GM23338 (cell line): ENCODE data around the gene TBP. TPM values are rescaled to one million over a fixed set of nuclear protein-coding genes. Genes with fewer than 3 reads are reported as not detected.
"Not testable (repeated sequence)": the region's sequence is repeated elsewhere in the genome, so short reads cannot be mapped to it uniquely, and the experiment has no call there.

ENCODE experiments used
- ATAC-seq: fragments of 200-7000 bp; cut with Tn5 transposase; 3 replicates; pipeline ENCODE4 v1.9.1; 2020
- DNase-seq: peaks from one replicate; pipeline ENCODE4 v3.0.0-alpha.2; 2015; ENCODE audit warnings: low spot score
- H2AFZ ChIP-seq: fragments of 200-600 bp; sonication (generic); 2 replicates; pipeline ENCODE4 v1.8.0; 2016; ENCODE audit warnings: antibody characterized with exemption, mild to moderate bottlenecking, moderate library complexity
- H3F3A ChIP-seq: fragments of 200-600 bp; sonication (generic); replicated peaks from 2 replicates; pipeline ENCODE4 v1.8.0; 2017; ENCODE audit warnings: antibody characterized with exemption, mixed run types, low read depth
- H3K27ac ChIP-seq: fragments of 200-600 bp; sonication (generic); 2 replicates; pipeline ENCODE4 v1.6.1; 2016; ENCODE audit warnings: low read depth
- H3K27me3 ChIP-seq: fragments of 200-600 bp; sonication (generic); 2 replicates; pipeline ENCODE4 v1.8.0; 2016; ENCODE audit warnings: mild to moderate bottlenecking, mixed run types, moderate library complexity; ENCODE audit not compliant: insufficient read depth
- H3K36me3 ChIP-seq: fragments of 200-600 bp; sonication (generic); 2 replicates; pipeline ENCODE4 v1.8.0; 2016; ENCODE audit warnings: mild to moderate bottlenecking; ENCODE audit not compliant: insufficient read depth
- H3K4me1 ChIP-seq: fragments of 200-600 bp; sonication (generic); 2 replicates; pipeline ENCODE4 v1.8.0; 2016; ENCODE audit warnings: mild to moderate bottlenecking, moderate library complexity; ENCODE audit not compliant: insufficient read depth
- H3K4me2 ChIP-seq: fragments of 200-600 bp; sonication (generic); 2 replicates; pipeline ENCODE4 v1.7.1; 2017; ENCODE audit warnings: mixed run types
- H3K4me3 ChIP-seq: fragments of 200-600 bp; sonication (generic); 2 replicates; pipeline ENCODE4 v1.6.1; 2016; ENCODE audit warnings: mixed run types
- H3K79me2 ChIP-seq: fragments of 200-600 bp; sonication (generic); replicated peaks from 2 replicates; pipeline ENCODE4 v1.8.0; 2017; ENCODE audit warnings: mild to moderate bottlenecking; ENCODE audit not compliant: insufficient read depth
- H3K9me2 ChIP-seq: fragments of 200-600 bp; sonication (generic); 2 replicates; pipeline ENCODE4 v1.8.0; 2017; ENCODE audit not compliant: insufficient read depth
- H4K20me1 ChIP-seq: fragments of 200-600 bp; sonication (generic); replicated peaks from 2 replicates; pipeline ENCODE4 v1.8.0; 2017; ENCODE audit warnings: mild to moderate bottlenecking; ENCODE audit not compliant: insufficient read depth
- H3K27ac Mint-ChIP-seq: 2 replicates; pipeline ENCODE4 v1.8.0; 2020; ENCODE audit warnings: inconsistent platforms, mild to moderate bottlenecking, moderate library complexity, mixed read lengths
- H3K27me3 Mint-ChIP-seq: 3 replicates; pipeline ENCODE4 v1.8.0; 2022; ENCODE audit warnings: low read depth, mild to moderate bottlenecking, moderate library complexity, mixed read lengths, inconsistent platforms; ENCODE audit not compliant: insufficient read depth, poor library complexity
- H3K36me3 Mint-ChIP-seq: 3 replicates; pipeline ENCODE4 v1.8.0; 2021; ENCODE audit warnings: low read depth, mild to moderate bottlenecking, inconsistent platforms, moderate library complexity, mixed read lengths
- H3K4me1 Mint-ChIP-seq: 3 replicates; pipeline ENCODE4 v1.8.0; 2020; ENCODE audit warnings: mild to moderate bottlenecking, inconsistent platforms, mixed read lengths
- H3K4me3 Mint-ChIP-seq: 3 replicates; pipeline ENCODE4 v1.8.0; 2021; ENCODE audit warnings: moderate library complexity, mild to moderate bottlenecking, inconsistent platforms, mixed read lengths
- H3K9me3 Mint-ChIP-seq: 3 replicates; pipeline ENCODE4 v1.8.0; 2020; ENCODE audit warnings: moderate library complexity, mild to moderate bottlenecking, inconsistent platforms, mixed read lengths
- ETS1 ChIP-seq: IDR thresholded peaks from 2 replicates; pipeline ENCODE4 v1.6.1; 2016; ENCODE audit warnings: antibody characterized with exemption
- EZH2 ChIP-seq: fragments of 200-600 bp; sonication (generic); IDR thresholded peaks from one replicate; pipeline ENCODE4 v1.8.0; 2017; ENCODE audit warnings: antibody characterized with exemption, mild to moderate bottlenecking, low read depth; ENCODE audit not compliant: unreplicated experiment
- EZH2phosphoT487 ChIP-seq: fragments of 200-600 bp; sonication (generic); IDR thresholded peaks from one replicate; pipeline ENCODE4 v1.8.1; 2018; ENCODE audit warnings: antibody characterized with exemption; ENCODE audit not compliant: unreplicated experiment
- NANOG ChIP-seq: IDR thresholded peaks from 2 replicates; pipeline ENCODE4 v1.6.1; 2016; ENCODE audit warnings: antibody characterized with exemption, borderline replicate concordance
- STAT1 ChIP-seq: IDR thresholded peaks from one replicate; pipeline ENCODE4 v1.6.1; 2016; ENCODE audit warnings: antibody characterized with exemption; ENCODE audit not compliant: unreplicated experiment
- ZNF331 ChIP-seq: fragments of 250-450 bp; sonication (Bioruptor Pico); IDR thresholded peaks from 2 replicates; pipeline ENCODE4 v1.5.0; 2020; ENCODE audit warnings: low read depth, mild to moderate bottlenecking, moderate library complexity
- polyA plus RNA-seq: library from polyadenylated mRNA; unstranded; fragments of >200 nt; fragmentation: Nextera tagmentation; extraction: Ambion mirVana; gene quantifications from 2 replicates; pipeline ENCODE4 v1.2.1, GENCODE V29; 2016
- total RNA-seq: library from RNA; depleted of rRNA; stranded (reverse); fragments of >200 nt; shearing (Covaris generic); gene quantifications from 2 replicates; pipeline ENCODE4 v1.2.3, GENCODE V29; 2014
- TF ChIP-seq, protein P1 (sequence below), 2 experiments: fragments of 200-600 bp in 1 of 2; sonication (generic) in 1 of 2; conservative IDR thresholded peaks; 2 replicates each; pipeline versions ENCODE4 v1.5.1 to v1.6.1; 2016 to 2017; ENCODE audit warnings: antibody characterized with exemption in 2 of 2, low read depth in 2 of 2, mild to moderate bottlenecking in 2 of 2, moderate library complexity in 1 of 2
- TF ChIP-seq, protein P2 (sequence below): IDR thresholded peaks from one replicate; pipeline ENCODE4 v1.6.1; 2018; ENCODE audit warnings: antibody characterized with exemption; ENCODE audit not compliant: unreplicated experiment

TBP gene
- total and polyA plus RNA-seq, 2 experiments from 2014 or later = 30.3 to 36.5 TPM

DNA sequence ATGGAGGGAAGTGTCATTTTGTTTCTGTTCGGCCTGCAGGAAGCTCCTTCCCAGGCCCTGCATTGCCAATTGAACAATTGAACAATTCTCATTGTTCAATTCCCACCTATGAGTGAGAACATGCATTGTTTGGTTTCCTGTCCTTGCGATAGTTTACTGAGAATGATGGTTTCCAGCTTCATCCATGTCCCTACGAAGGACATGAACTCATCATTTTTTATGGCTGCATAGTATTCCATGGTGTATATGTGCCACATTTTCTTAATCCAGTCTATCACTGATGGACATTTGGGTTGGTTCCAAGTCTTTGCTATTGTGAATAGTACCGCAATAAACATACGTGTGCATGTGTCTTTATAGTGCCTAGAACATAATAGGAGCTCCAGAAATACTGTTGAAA is 26.2 kb upstream of the TBP start:
- DNase-seq, H3K9me2 ChIP-seq, H4K20me1 ChIP-seq, H2AFZ ChIP-seq, H3K9me3 Mint-ChIP-seq, H3K4me3 ChIP-seq, H3K4me2 ChIP-seq, H3K27ac Mint-ChIP-seq, H3K27ac ChIP-seq, H3K36me3 Mint-ChIP-seq, H3K4me3 Mint-ChIP-seq, H3K4me1 ChIP-seq, H3K36me3 ChIP-seq, H3F3A ChIP-seq, ATAC-seq, H3K27me3 ChIP-seq, H3K79me2 ChIP-seq, H3K27me3 Mint-ChIP-seq: not testable (repeated sequence)
- H3K4me1 Mint-ChIP-seq = peaks cover 11% of the 10 kb centered on the region

- Histone ChIP-seq H3K9me2 (no peaks in the 10 kb centered on the region), H2AFZ (no peak overlapping the region), H3K27me3 (no peaks in the 10 kb centered on the region), H3K27ac (no peak overlapping the region), H3K4me2 (no peak overlapping the region), H3K4me1 (0 out of 2 replicates have a peak, but pooled peaks cover 3% of the 10 kb centered on the region), H3K79me2 (no peaks in the 10 kb centered on the region), H4K20me1 (no peaks in the 10 kb centered on the region), H3F3A (no peaks in the 10 kb centered on the region), H3K4me3 (no peak overlapping the region), H3K36me3 (peaks cover 10% of the 10 kb centered on the region; the same call in 1 of the 2 replicates)
- no peak overlapping the region for H3K27ac Mint-ChIP-seq
- H3K9me3 Mint-ChIP-seq = no peaks in the 10 kb centered on the region
- peak; percentile 84 for DNase-seq
- ATAC-seq = peak; percentile 92
- peaks cover 9% of the 10 kb centered on the region for H3K4me1 Mint-ChIP-seq
- no peak overlapping the region for H3K4me3 Mint-ChIP-seq
- H3K36me3 Mint-ChIP-seq = peaks cover 20% of the 10 kb centered on the region
- no peaks in the 10 kb centered on the region for H3K27me3 Mint-ChIP-seq
- TF ChIP-seq, protein P1, sequence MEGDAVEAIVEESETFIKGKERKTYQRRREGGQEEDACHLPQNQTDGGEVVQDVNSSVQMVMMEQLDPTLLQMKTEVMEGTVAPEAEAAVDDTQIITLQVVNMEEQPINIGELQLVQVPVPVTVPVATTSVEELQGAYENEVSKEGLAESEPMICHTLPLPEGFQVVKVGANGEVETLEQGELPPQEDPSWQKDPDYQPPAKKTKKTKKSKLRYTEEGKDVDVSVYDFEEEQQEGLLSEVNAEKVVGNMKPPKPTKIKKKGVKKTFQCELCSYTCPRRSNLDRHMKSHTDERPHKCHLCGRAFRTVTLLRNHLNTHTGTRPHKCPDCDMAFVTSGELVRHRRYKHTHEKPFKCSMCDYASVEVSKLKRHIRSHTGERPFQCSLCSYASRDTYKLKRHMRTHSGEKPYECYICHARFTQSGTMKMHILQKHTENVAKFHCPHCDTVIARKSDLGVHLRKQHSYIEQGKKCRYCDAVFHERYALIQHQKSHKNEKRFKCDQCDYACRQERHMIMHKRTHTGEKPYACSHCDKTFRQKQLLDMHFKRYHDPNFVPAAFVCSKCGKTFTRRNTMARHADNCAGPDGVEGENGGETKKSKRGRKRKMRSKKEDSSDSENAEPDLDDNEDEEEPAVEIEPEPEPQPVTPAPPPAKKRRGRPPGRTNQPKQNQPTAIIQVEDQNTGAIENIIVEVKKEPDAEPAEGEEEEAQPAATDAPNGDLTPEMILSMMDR (conservative IDR thresholded peaks at IDR 0.05; ENCODE audit: low read depth in 2 of 2) = peak; percentile 84 to 91
- TF ChIP-seq ETS1 = no peak
- no peak for TF ChIP-seq EZH2
- TF ChIP-seq ZNF331 = no peak
Measured at GRCh38 chr6:170529839-170530469, 24.2 kb upstream of the TBP start.

- Histone ChIP-seq H2AFZ (no peak overlapping the region), H3K4me1 (no peaks in the 10 kb centered on the region), H3F3A (no peaks in the 10 kb centered on the region), H3K4me3 (no peak overlapping the region), H3K4me2 (no peak overlapping the region), H3K79me2 (no peaks in the 10 kb centered on the region; the same call in 1 of the 2 replicates), H3K27me3 (no peaks in the 10 kb centered on the region), H3K27ac (no peak overlapping the region), H3K9me2 (no peaks in the 10 kb centered on the region), H4K20me1 (peaks cover 7% of the 10 kb centered on the region; the same call in 1 of the 2 replicates), H3K36me3 (peaks cover 27% of the 10 kb centered on the region; the same call in 1 of the 2 replicates)
- Mint-ChIP-seq H3K27ac (no peak overlapping the region), H3K4me3 (no peak overlapping the region), H3K9me3 (no peaks in the 10 kb centered on the region), H3K27me3 (no peaks in the 10 kb centered on the region), H3K4me1 (no peaks in the 10 kb centered on the region), H3K36me3 (peaks cover 50% of the 10 kb centered on the region)
- no peak for ATAC-seq
- no peak for DNase-seq
- TF ChIP-seq ETS1 (no peak), STAT1 (no peak), NANOG (no peak), ZNF331 (no peak), EZH2phosphoT487 (no peak)
- TF ChIP-seq, protein P2, sequence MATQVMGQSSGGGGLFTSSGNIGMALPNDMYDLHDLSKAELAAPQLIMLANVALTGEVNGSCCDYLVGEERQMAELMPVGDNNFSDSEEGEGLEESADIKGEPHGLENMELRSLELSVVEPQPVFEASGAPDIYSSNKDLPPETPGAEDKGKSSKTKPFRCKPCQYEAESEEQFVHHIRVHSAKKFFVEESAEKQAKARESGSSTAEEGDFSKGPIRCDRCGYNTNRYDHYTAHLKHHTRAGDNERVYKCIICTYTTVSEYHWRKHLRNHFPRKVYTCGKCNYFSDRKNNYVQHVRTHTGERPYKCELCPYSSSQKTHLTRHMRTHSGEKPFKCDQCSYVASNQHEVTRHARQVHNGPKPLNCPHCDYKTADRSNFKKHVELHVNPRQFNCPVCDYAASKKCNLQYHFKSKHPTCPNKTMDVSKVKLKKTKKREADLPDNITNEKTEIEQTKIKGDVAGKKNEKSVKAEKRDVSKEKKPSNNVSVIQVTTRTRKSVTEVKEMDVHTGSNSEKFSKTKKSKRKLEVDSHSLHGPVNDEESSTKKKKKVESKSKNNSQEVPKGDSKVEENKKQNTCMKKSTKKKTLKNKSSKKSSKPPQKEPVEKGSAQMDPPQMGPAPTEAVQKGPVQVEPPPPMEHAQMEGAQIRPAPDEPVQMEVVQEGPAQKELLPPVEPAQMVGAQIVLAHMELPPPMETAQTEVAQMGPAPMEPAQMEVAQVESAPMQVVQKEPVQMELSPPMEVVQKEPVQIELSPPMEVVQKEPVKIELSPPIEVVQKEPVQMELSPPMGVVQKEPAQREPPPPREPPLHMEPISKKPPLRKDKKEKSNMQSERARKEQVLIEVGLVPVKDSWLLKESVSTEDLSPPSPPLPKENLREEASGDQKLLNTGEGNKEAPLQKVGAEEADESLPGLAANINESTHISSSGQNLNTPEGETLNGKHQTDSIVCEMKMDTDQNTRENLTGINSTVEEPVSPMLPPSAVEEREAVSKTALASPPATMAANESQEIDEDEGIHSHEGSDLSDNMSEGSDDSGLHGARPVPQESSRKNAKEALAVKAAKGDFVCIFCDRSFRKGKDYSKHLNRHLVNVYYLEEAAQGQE = no peak
Measured at GRCh38 chr6:170532867-170533488, 21.2 kb upstream of the TBP start.
